ENCODE data around the gene CLTC.
A peak's percentile ranks its signal among the peaks of the same experiment; 100 is the strongest.
"Not testable (repeated sequence)": the region's sequence is repeated elsewhere in the genome, so short reads cannot be mapped to it uniquely, and the experiment has no call there.

Gene CLTC

DNA sequence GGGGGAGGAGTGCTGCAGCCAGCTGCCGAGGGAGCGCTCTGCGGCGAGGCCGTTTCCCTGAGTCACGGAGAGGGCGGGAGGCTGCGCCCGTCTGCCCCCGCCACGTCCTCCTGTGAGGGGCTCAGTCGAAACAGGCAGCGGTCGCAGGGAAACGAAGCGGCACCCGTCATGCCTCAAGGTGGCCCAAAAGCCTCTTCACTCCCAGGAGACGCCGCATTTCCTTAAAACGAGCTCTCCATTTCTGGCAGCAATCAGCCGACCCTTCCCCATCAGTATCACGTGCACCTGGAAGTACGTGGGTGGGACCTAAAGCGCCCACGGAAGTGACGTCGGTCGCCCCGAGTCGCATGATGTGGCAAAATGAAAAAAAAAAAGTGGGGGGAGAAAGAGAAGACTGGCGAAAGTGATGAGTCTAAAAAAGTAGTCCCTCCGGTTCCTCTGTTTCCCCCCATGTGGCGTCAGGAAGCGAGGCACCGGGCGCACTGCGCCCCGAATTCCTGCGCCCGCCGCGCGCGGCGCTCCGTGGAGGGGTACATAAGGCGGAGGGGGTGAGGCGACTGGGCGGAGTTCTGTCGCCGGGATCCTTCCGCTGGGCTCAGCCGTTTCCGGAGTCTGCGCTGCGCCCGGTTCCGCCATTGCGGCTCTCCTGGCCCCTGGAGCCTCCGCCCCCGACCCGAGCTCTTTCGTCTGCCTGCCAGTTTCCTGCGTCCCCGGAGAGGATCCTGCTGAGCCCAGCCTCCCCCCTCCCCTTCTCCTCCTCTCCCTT lies at the start of gene CLTC:
Gene CLTC, plus strand, starts transcription at position 598 of the 766 bp plus-strand sequence. CDS start 237 bp downstream, outside the sequence.
- DNase-seq (ENCODE audit: low read depth in 2 of 2, low spot score in 1 of 2), result peak; percentile 80 to 91

GRCh38 chr17:59572301-59572924 lies 47.3 kb upstream of the CLTC start:
- DNase-seq (ENCODE audit: low read depth in 2 of 2, low spot score in 1 of 2), result no peak

DNA sequence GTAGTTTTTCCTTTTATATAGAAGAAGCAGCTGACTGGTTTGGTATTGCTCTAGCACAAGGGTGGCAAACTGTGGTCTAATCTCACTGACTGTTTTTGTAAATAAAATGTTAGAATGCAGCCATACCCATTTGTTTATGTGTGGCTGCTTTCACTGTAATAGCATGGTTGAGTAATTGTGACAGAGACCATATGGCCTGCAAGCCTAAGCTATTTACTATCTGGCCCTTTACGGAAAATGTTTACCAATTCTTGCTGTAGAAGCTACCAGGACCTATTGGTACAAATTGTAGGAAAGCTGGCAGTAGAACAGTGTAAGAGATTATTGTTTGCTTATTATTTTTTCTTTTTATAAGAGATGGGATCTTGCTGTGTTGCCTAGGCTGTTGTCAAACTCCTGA lies 35.5 kb upstream of the CLTC start:
- DNase-seq (ENCODE audit: low read depth in 2 of 2, low spot score in 1 of 2), result not testable (repeated sequence)

- DNase-seq (ENCODE audit: low read depth in 2 of 2, low spot score in 1 of 2), result no peak
Observed at GRCh38 chr17:59600169-59600568, 19.5 kb upstream of the CLTC start.

DNA sequence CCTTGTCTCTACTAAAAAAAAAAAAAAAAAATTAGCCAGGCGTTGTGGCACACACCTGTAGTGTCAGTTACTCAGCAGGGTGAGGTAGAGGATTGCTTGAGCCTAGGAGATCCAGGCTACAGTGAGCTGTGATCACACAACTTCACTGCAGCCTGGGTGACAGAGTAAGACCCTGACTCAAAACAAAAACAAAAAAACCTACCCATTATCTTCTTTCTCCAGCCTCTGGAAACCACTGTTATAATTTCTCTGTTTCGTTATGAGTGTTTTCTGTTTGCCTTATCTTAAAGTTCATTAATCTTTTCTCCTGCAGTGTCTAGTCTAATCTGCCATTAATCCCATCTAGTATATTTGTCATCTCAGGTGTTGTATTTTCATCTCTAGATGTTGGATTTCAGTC lies 18.6 kb upstream of the CLTC start:
- DNase-seq (ENCODE audit: low read depth in 2 of 2, low spot score in 1 of 2), result no peak

- DNase-seq (ENCODE audit: low read depth in 2 of 2, low spot score in 1 of 2), result no peak
Observed at GRCh38 chr17:59607061-59607460, 12.6 kb upstream of the CLTC start.

DNA sequence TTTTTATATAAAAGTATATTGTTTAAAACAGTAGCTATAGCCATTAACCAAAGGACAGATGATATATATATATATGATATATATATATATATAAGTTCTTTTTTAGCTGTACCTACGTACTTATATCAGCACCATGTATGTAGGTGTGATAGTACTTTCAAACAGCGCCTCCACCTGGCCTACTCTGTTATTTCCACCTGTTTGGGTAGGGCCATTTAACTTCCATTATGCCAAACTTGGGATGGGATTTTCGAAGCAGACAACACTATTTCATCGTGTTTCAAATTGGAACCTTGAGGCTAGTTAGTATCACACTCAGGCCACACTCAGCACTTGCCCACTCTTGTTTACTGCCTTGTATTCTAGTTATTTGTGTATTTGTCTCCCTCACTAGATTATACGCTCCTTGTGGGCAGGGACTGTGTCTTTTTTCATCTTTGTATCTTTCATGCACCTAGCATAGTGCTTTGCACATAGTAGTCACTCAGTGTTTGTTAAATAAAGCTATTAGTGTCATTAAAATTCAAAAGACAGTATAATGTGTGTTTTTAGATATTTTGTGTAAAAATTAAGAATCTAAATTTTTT lies 11.8 kb upstream of the CLTC start:
- DNase-seq (ENCODE audit: low read depth in 2 of 2, low spot score in 1 of 2), result no peak

- no peak for DNase-seq (ENCODE audit: low read depth in 2 of 2, low spot score in 1 of 2)
Observed at GRCh38 chr17:59611503-59611902, 8.2 kb upstream of the CLTC start.

DNA sequence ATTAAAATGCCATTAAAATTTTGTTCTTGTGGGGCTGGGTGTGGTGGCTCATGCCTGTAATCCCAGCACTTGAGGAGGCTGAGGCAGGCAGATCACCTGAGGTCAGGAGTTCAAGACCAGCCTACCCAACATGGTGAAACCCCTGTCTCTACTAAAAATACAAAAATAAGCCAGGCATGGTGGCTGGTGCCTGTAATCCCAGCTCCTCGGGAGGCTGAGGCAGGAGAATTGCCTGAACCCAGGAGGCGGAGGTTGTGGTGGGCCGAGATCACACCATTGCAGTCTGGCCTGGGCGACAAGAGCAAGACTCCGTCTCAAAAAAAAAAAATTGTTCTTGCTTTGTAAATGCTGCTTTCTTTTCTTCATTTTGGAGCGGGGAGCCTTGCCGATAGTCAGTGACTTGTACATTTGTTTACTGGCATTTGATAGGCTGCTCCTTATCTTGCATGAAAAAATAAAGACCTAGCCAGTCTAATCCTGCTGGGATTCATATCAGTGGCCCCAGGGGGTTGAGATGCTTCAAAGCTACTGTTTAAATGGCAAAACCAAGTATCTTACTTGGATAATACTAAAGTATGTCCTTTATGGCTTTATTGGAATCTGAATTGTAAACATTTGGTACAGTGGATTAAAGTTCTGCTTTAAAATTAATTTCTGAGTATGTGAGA lies 3.3 kb upstream of the CLTC start:
- DNase-seq (ENCODE audit: low read depth in 2 of 2, low spot score in 1 of 2), result no peak

GRCh38 chr17:59617156-59617732 lies 2.5 kb upstream of the CLTC start:
- DNase-seq (ENCODE audit: low read depth in 2 of 2, low spot score in 1 of 2), result no peak

GRCh38 chr17:59619035-59619297 lies 729 bp upstream of the CLTC start:
- DNase-seq (ENCODE audit: low read depth in 2 of 2, low spot score in 1 of 2), result no peak

- DNase-seq (ENCODE audit: low read depth in 2 of 2, low spot score in 1 of 2), result no peak
Observed at GRCh38 chr17:59620064-59620359, 317 bp downstream of the CLTC start.

DNA sequence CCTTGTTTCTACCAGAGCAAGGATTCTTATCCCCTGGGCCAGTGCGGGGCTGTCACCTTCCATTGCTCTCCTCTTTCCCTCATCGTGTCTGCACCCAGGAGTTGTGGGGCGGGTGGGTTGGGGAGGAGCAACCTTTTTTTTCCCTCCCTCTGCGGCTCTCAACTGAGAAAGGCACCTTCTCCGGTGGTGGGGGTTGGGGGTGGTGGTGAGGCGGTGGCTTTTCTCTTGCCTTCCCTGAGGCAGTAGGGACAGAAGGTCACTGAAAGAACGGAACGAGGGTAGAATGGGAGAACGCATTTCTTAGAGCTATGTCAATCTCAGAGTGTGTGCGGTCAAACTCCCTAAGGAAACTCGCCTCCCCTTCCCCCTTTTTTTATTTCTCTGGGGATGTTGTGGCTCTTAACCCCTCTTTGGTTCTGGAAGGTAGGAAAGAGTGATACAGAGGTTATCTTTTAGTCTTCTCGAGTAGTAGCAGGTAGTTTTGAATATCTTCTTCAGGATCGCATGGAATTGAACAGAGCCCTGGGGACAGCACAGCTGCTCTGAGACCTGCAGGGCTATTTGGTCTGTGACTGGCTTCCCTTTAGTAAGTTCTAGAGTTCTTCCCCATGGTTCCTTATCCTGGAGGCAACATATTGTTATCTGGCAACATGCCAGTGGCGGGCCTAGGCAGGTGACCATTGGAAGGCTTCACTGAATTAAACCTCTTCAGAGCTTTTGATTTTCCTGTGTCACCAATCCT lies 994 bp downstream of the CLTC start:
- peak in 1 of 2 donors; percentile 38 for DNase-seq (ENCODE audit: low read depth in 2 of 2, low spot score in 1 of 2)

GRCh38 chr17:59621771-59622170 lies 2.1 kb downstream of the CLTC start:
- no peak for DNase-seq (ENCODE audit: low read depth in 2 of 2, low spot score in 1 of 2)

DNA sequence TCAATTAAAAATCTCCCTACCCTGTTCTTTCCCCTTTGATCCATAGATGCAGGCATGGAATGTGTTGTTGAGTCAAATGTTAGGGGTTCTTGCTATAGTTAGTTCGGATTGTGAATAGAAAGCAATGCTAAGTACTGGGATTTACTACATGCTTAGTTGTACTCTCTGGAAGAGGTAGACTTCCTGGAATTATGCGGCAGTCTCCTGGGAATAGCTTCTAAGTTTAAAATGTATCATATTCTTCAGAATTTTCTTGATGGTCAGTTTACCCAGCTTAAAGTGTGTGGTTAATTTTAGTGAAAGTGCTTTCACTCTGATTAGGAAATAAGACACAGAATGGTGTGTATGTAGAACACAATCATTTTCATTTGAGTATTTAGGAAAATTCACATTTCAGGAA lies 3.5 kb downstream of the CLTC start:
- DNase-seq (ENCODE audit: low read depth in 2 of 2, low spot score in 1 of 2), result no peak

- DNase-seq (ENCODE audit: low read depth in 2 of 2, low spot score in 1 of 2), result no peak
Observed at GRCh38 chr17:59626756-59627155, 7.1 kb downstream of the CLTC start.

GRCh38 chr17:59627274-59627673 lies 7.6 kb downstream of the CLTC start:
- no peak for DNase-seq (ENCODE audit: low read depth in 2 of 2, low spot score in 1 of 2)

DNA sequence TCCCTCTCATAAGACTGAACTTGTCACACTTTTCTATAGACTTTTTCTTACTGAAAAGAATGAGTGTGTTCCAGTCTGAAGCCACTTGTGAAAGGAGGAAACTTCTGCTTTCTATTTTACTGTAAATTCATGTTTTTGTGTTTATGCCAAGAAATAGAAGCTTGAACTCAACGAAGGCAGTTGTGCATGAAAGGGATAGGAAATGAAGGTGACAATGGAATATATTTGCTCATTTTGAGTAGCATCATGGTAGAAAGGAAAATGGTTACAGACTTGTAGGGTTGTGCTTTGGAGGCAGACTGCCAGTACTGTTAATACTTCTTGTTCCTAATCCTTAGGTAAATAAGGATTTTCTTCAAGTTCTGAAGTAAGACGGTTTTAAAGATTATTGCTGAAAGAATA lies 8.1 kb downstream of the CLTC start:
- DNase-seq (ENCODE audit: low read depth in 2 of 2, low spot score in 1 of 2), result no peak

DNA sequence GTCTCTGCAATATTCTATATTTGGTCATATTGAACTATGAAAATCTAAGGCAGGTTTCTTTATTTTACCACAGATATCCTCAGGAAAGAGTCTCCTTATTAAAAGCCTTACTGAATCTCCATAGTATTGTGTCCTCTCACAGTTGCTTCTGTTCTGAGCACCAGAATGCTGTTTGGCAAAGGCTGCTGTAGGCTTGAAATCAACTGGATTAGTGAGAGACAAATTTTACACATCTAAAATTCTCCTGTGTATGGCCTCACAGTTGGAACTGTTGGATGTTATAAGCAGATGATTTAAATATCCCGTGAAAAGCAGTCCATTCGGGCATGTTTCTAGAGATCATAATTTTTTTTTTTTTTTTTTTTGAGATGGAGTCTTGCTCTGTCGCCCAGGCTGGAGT lies 9.5 kb downstream of the CLTC start:
- no peak for DNase-seq (ENCODE audit: low read depth in 2 of 2, low spot score in 1 of 2)

- DNase-seq (ENCODE audit: low read depth in 2 of 2, low spot score in 1 of 2), result no peak
Observed at GRCh38 chr17:59631276-59631675, 11.6 kb downstream of the CLTC start.

GRCh38 chr17:59632398-59632797 lies 12.7 kb downstream of the CLTC start:
- no peak for DNase-seq (ENCODE audit: low read depth in 2 of 2, low spot score in 1 of 2)
